HG03469 (cell line): ENCODE results near the gene MSH2.
"Not testable (repeated sequence)": the region's sequence is repeated elsewhere in the genome, so short reads cannot be mapped to it uniquely, and the experiment has no call there.

Experiments used
- ATAC-seq: cut with Tn5 transposase; IDR thresholded peaks from one replicate; pipeline ENCODE4 v1.9.1; 2021; ENCODE audit warnings: mild to moderate bottlenecking, moderate library complexity, moderate number of reproducible peaks; ENCODE audit not compliant: unreplicated experiment

The MSH2 gene

GRCh38 chr2:47406649-47407330, 3.8 kb downstream of the MSH2 start:
- not testable (repeated sequence) for ATAC-seq

GRCh38 chr2:47407976-47408375, 5.0 kb downstream of the MSH2 start:
- not testable (repeated sequence) for ATAC-seq

- ATAC-seq, result no peak
Measured at GRCh38 chr2:47414682-47415458, 11.9 kb downstream of the MSH2 start.

GRCh38 chr2:47420214-47420613, 17.3 kb downstream of the MSH2 start:
- ATAC-seq, result no peak

- not testable (repeated sequence) for ATAC-seq
Measured at GRCh38 chr2:47420683-47421082, 17.7 kb downstream of the MSH2 start.

- no peak for ATAC-seq
Measured at GRCh38 chr2:47422016-47422415, 19.1 kb downstream of the MSH2 start.

GRCh38 chr2:47422560-47422959, 19.6 kb downstream of the MSH2 start:
- no peak for ATAC-seq

- ATAC-seq, result no peak
Measured at GRCh38 chr2:47426786-47427185, 23.8 kb downstream of the MSH2 start.

GRCh38 chr2:47429795-47430194, 26.8 kb downstream of the MSH2 start:
- no peak for ATAC-seq

- not testable (repeated sequence) for ATAC-seq
Measured at GRCh38 chr2:47433006-47433405, 30.1 kb downstream of the MSH2 start.

- not testable (repeated sequence) for ATAC-seq
Measured at GRCh38 chr2:47433445-47433844, 30.5 kb downstream of the MSH2 start.

- ATAC-seq, result no peak
Measured at GRCh38 chr2:47437287-47437686, 34.3 kb downstream of the MSH2 start.

- no peak for ATAC-seq
Measured at GRCh38 chr2:47438106-47438505, 35.1 kb downstream of the MSH2 start.

- no peak for ATAC-seq
Measured at GRCh38 chr2:47438783-47439182, 35.8 kb downstream of the MSH2 start.

- ATAC-seq, result no peak
Measured at GRCh38 chr2:47451790-47452189, 48.8 kb downstream of the MSH2 start.

GRCh38 chr2:47452761-47453160, 49.8 kb downstream of the MSH2 start:
- no peak for ATAC-seq

- not testable (repeated sequence) for ATAC-seq
Measured at GRCh38 chr2:47454818-47455217, 51.9 kb downstream of the MSH2 start.

- no peak for ATAC-seq
Measured at GRCh38 chr2:47455411-47455810, 52.5 kb downstream of the MSH2 start.

- no peak for ATAC-seq
Measured at GRCh38 chr2:47456851-47457250, 53.9 kb downstream of the MSH2 start.

GRCh38 chr2:47457268-47457667, 54.3 kb downstream of the MSH2 start:
- ATAC-seq, result no peak

- ATAC-seq, result no peak
Measured at GRCh38 chr2:47459021-47459420, 56.1 kb downstream of the MSH2 start.

GRCh38 chr2:47460766-47461165, 57.8 kb downstream of the MSH2 start:
- ATAC-seq, result no peak
